Measurements from ENCODE around the gene PARN.

PARN gene

GRCh38 chr16:14539631-14540030, 90.4 kb downstream of the PARN start:
- Histone ChIP-seq H4K20me1 (ENCODE audit: insufficient read depth, low read length) (no peaks in the 10 kb centered on the region), H3K9me2 (replicated peaks; ENCODE audit: insufficient read depth, low read length) (no peaks in the 10 kb centered on the region), H3K27me3 (replicated peaks; ENCODE audit: insufficient read depth, low read length) (no peaks in the 10 kb centered on the region), H2AFZ (ENCODE audit: low read length) (no peak overlapping the region), H3K27ac (ENCODE audit: low read length) (no peak overlapping the region), H3F3A (ENCODE audit: insufficient read depth, low read length) (no peaks in the 10 kb centered on the region), H3K4me2 (ENCODE audit: low read depth, low read length) (no peak overlapping the region), H3K9ac (ENCODE audit: low read length) (no peak overlapping the region), H3K79me2 (ENCODE audit: low read length) (no peaks in the 10 kb centered on the region), H3K36me3 (replicated peaks; ENCODE audit: insufficient read depth, low read length) (no peaks in the 10 kb centered on the region; the same call in 1 of the 2 replicates), H3K4me3 (ENCODE audit: low read length) (no peak overlapping the region), H3K9me3 (replicated peaks; ENCODE audit: insufficient read depth, low read length) (no peaks in the 10 kb centered on the region), H3K4me1 (ENCODE audit: low read length) (no peaks in the 10 kb centered on the region)
- DNase-seq = no peak
- TF ChIP-seq EZH2 (optimal IDR thresholded peaks at IDR 0.05; ENCODE audit: low read depth, low read length) = no peak
- no peak for TF ChIP-seq CTCF (IDR thresholded peaks at IDR 0.05; ENCODE audit: low read length)
- no peak for TF ChIP-seq EZH2phosphoT487 (IDR thresholded peaks at IDR 0.05; ENCODE audit: low read length)

DNA sequence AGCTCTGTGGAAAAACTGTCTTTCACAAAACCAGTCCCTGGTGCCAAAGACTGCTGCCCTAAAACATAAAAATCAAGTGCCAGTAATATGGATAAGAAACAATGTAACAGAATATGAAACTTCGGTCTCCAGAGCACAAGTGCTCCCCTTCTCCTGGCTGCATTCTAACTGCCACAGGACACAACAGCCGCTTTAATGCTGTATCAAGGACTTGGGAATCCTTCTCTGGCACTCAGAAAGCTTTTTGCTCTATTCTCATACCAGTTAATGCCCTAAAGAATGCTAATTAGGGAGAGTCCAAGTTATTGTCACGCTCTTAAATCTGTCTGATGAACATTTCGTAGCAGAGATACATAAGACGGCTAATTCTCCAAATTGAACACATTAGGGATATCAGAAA, 90.9 kb downstream of the PARN start:
- H3K27me3 ChIP-seq (replicated peaks; ENCODE audit: insufficient read depth, low read length) = no peaks in the 10 kb centered on the region
- no peak for DNase-seq
- H3K79me2 ChIP-seq (ENCODE audit: low read length) = no peaks in the 10 kb centered on the region
- H3K9ac ChIP-seq (ENCODE audit: low read length) = no peak overlapping the region
- H3K4me1 ChIP-seq (ENCODE audit: low read length) = no peaks in the 10 kb centered on the region
- H3K4me3 ChIP-seq (ENCODE audit: low read length) = no peak overlapping the region
- no peak overlapping the region for H2AFZ ChIP-seq (ENCODE audit: low read length)
- no peak overlapping the region for H3K27ac ChIP-seq (ENCODE audit: low read length)
- no peaks in the 10 kb centered on the region; the same call in 1 of the 2 replicates for H3K36me3 ChIP-seq (replicated peaks; ENCODE audit: insufficient read depth, low read length)
- TF ChIP-seq EZH2phosphoT487 (IDR thresholded peaks at IDR 0.05; ENCODE audit: low read length) (no peak), CTCF (IDR thresholded peaks at IDR 0.05; ENCODE audit: low read length) (no peak)
- H3K4me2 ChIP-seq (ENCODE audit: low read depth, low read length) = no peak overlapping the region
- no peaks in the 10 kb centered on the region for H3K9me2 ChIP-seq (replicated peaks; ENCODE audit: insufficient read depth, low read length)
- no peaks in the 10 kb centered on the region for H3K9me3 ChIP-seq (replicated peaks; ENCODE audit: insufficient read depth, low read length)
- no peaks in the 10 kb centered on the region for H4K20me1 ChIP-seq (ENCODE audit: insufficient read depth, low read length)
- no peaks in the 10 kb centered on the region for H3F3A ChIP-seq (ENCODE audit: insufficient read depth, low read length)

DNA sequence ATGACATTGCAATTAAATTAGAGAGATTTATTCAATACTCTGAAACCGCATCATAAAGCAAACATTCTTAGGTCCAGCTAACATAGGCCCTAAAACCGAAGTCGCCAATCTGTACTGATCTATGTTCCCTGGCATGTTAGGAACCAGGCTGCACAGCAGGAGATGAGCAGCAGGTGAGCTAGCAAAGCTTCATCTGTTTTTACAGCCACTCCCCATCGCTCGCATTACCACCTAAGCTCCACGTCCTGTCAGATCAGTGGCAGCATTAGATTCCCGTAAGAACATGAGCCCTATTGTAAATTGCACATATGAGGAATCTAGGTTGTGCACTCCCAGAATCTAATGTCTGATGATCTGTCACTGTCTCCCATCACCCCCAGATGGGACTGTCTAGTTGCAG, 91.5 kb downstream of the PARN start:
- no peak overlapping the region for H2AFZ ChIP-seq (ENCODE audit: low read length)
- H3K9me3 ChIP-seq (replicated peaks; ENCODE audit: insufficient read depth, low read length) = no peaks in the 10 kb centered on the region
- no peak overlapping the region for H3K9ac ChIP-seq (ENCODE audit: low read length)
- no peak overlapping the region for H3K27ac ChIP-seq (ENCODE audit: low read length)
- H3K4me1 ChIP-seq (ENCODE audit: low read length) = no peaks in the 10 kb centered on the region
- H3K4me3 ChIP-seq (ENCODE audit: low read length) = no peak overlapping the region
- no peaks in the 10 kb centered on the region for H3K27me3 ChIP-seq (replicated peaks; ENCODE audit: insufficient read depth, low read length)
- no peaks in the 10 kb centered on the region; the same call in 1 of the 2 replicates for H3K36me3 ChIP-seq (replicated peaks; ENCODE audit: insufficient read depth, low read length)
- H3F3A ChIP-seq (ENCODE audit: insufficient read depth, low read length) = no peaks in the 10 kb centered on the region
- no peak for TF ChIP-seq EZH2phosphoT487 (IDR thresholded peaks at IDR 0.05; ENCODE audit: low read length)
- no peak for TF ChIP-seq EZH2 (optimal IDR thresholded peaks at IDR 0.05; ENCODE audit: low read depth, low read length)
- TF ChIP-seq CTCF (IDR thresholded peaks at IDR 0.05; ENCODE audit: low read length) = no peak
- H3K79me2 ChIP-seq (ENCODE audit: low read length) = no peaks in the 10 kb centered on the region
- DNase-seq = no peak
- no peak overlapping the region for H3K4me2 ChIP-seq (ENCODE audit: low read depth, low read length)
- H3K9me2 ChIP-seq (replicated peaks; ENCODE audit: insufficient read depth, low read length) = no peaks in the 10 kb centered on the region
- H4K20me1 ChIP-seq (ENCODE audit: insufficient read depth, low read length) = no peaks in the 10 kb centered on the region

All from MM.1S (cell line).